HepG2 (cell line): ENCODE results near the gene SLC4A9. TPM values are rescaled to one million over a fixed set of nuclear protein-coding genes. Genes with fewer than 3 reads are reported as not detected.
A peak's percentile ranks its signal among the peaks of the same experiment; 100 is the strongest.

Experiments used
- ARID3A ChIP-seq: IDR thresholded peaks from 2 replicates; pipeline ENCODE4 v1.6.1; 2012; ENCODE audit warnings: low read depth, low read length, improper control_type of control experiment
- ATF2 ChIP-seq: sonication (generic); formaldehyde crosslinking; IDR thresholded peaks from 2 replicates; pipeline ENCODE4 v1.4.0; 2020; ENCODE audit warnings: missing genetic modification reagents
- KAT7 ChIP-seq: IDR thresholded peaks from 2 replicates; pipeline ENCODE4 v1.6.1; 2018; ENCODE audit warnings: borderline replicate concordance, missing compliant biosample characterization
- KDM2A ChIP-seq: sonication (generic); formaldehyde crosslinking; IDR thresholded peaks from 2 replicates; pipeline ENCODE4 v1.4.0; 2020; ENCODE audit warnings: low read depth, missing genetic modification reagents, borderline replicate concordance
- KLF11 ChIP-seq: IDR thresholded peaks from 2 replicates; pipeline ENCODE4 v1.6.1; 2016; ENCODE audit warnings: missing compliant biosample characterization
- KLF9 ChIP-seq: IDR thresholded peaks from 2 replicates; pipeline ENCODE4 v1.6.1; 2016; ENCODE audit warnings: low read depth
- NR3C1 ChIP-seq: sonication (generic); formaldehyde crosslinking; IDR thresholded peaks from 2 replicates; pipeline ENCODE4 v1.4.0; 2020; ENCODE audit warnings: missing genetic modification reagents
- RBFOX2 ChIP-seq: fragments of 200-400 bp; formaldehyde crosslinking; IDR thresholded peaks from 2 replicates; pipeline ENCODE4 v1.6.1; 2017; ENCODE audit warnings: low read depth, mild to moderate bottlenecking, low read length
- RCOR2 ChIP-seq: IDR thresholded peaks from 2 replicates; pipeline ENCODE4 v1.6.1; 2016; ENCODE audit warnings: missing biosample characterization, missing genetic modification reagents
- STAG1 ChIP-seq: sonication (generic); formaldehyde crosslinking; IDR thresholded peaks from 2 replicates; pipeline ENCODE4 v1.4.0; 2020; ENCODE audit warnings: missing genetic modification reagents
- TFDP2 ChIP-seq: sonication (generic); formaldehyde crosslinking; IDR thresholded peaks from 2 replicates; pipeline ENCODE4 v1.4.0; 2020; ENCODE audit warnings: missing genetic modification reagents
- TFE3 ChIP-seq: IDR thresholded peaks from 2 replicates; pipeline ENCODE4 v1.6.1; 2016
- ZNF225 ChIP-seq: sonication (generic); formaldehyde crosslinking; IDR thresholded peaks from 2 replicates; pipeline ENCODE4 v1.4.0; 2020; ENCODE audit warnings: mild to moderate bottlenecking, missing genetic modification reagents
- ZNF280D ChIP-seq: sonication (generic); formaldehyde crosslinking; IDR thresholded peaks from 2 replicates; pipeline ENCODE4 v1.5.1; 2020; ENCODE audit warnings: mild to moderate bottlenecking, missing genetic modification reagents
- ZNF337 ChIP-seq: sonication (generic); formaldehyde crosslinking; IDR thresholded peaks from 2 replicates; pipeline ENCODE4 v1.5.1; 2020; ENCODE audit warnings: missing genetic modification reagents, low read depth, mild to moderate bottlenecking, borderline replicate concordance
- ZNF800 ChIP-seq: sonication (generic); formaldehyde crosslinking; IDR thresholded peaks from 2 replicates; pipeline ENCODE4 v1.4.0; 2020; ENCODE audit warnings: missing genetic modification reagents
- ZSCAN5A ChIP-seq: sonication (generic); formaldehyde crosslinking; IDR thresholded peaks from 2 replicates; pipeline ENCODE4 v1.8.0; 2022; ENCODE audit warnings: mild to moderate bottlenecking, missing genetic modification reagents, borderline replicate concordance
- polyA plus RNA-seq, 8 experiments: library from polyadenylated mRNA; depleted of rRNA in 3 of 8; stranded (reverse) in 7 of 8; unstranded in 1 of 8; fragments of >200 nt; fragmentation: Illumina TruSeq in 4 of 8; extraction: Trizol in 4 of 8; gene quantifications; 2 replicates each; pipeline versions ENCODE4 v1.2.1 to v1.2.3, GENCODE V29; 2011 to 2016; ENCODE audit warnings: low read depth in 4 of 8, missing spikeins in 1 of 8, mixed read lengths in 1 of 8; ENCODE audit not compliant: insufficient read depth in 1 of 8
- total RNA-seq, 5 experiments: library from RNA; depleted of rRNA; stranded (reverse); fragments of >200 nt; fragmentation: Illumina TruSeq; extraction: Trizol; gene quantifications; 2 replicates each; pipeline ENCODE4 v1.2.3, GENCODE V29; 2016; ENCODE audit warnings: low read depth in 1 of 5

Gene SLC4A9
- total and polyA plus RNA-seq, 2 of the 13 experiments (the other 11 are each of a cell fraction or from before 2014, with no cell fraction given) = not detected

GRCh38 chr5:140357726-140358093 lies 2.3 kb upstream of the SLC4A9 start (continued):
- TF ChIP-seq STAG1 (CRISPR knock-in tag) (peak; percentile 90), RCOR2 (CRISPR knock-in tag) (peak; percentile 84; the same call in 1 of the 2 replicates), KAT7 (CRISPR knock-in tag) (no peak), ZNF337 (CRISPR knock-in tag) (0 out of 2 replicates have a peak, but pooled peaks have one; percentile 42), ZSCAN5A (CRISPR knock-in tag) (no peak), KLF11 (CRISPR knock-in tag) (no peak), KLF9 (no peak), KDM2A (CRISPR knock-in tag) (peak; percentile 54; the same call in 1 of the 2 replicates), ATF2 (CRISPR knock-in tag) (peak; percentile 83; the same call in 1 of the 2 replicates), ZNF225 (no peak), ARID3A (peak; percentile 45; the same call in 1 of the 2 replicates), RBFOX2 (no peak), TFE3 (peak; percentile 14; the same call in 1 of the 2 replicates), TFDP2 (CRISPR knock-in tag) (peak; percentile 31; the same call in 1 of the 2 replicates), ZNF280D (CRISPR knock-in tag) (0 out of 2 replicates have a peak, but pooled peaks have one; percentile 12), ZNF800 (peak; percentile 63; the same call in 1 of the 2 replicates), NR3C1 (no peak)
